HFF-Myc (cell line): Measurements from ENCODE around the gene DLGAP1.

Experiments
- DNase-seq: peaks from one replicate; pipeline ENCODE4 v3.0.0-alpha.2; 2011; ENCODE audit warnings: low read depth; ENCODE audit errors: extremely low read depth
- H3K4me3 ChIP-seq: replicated peaks from 2 replicates; pipeline ENCODE4 v1.5.1; 2011; ENCODE audit warnings: low read depth, mild to moderate bottlenecking, control low read depth, low read length
- TF ChIP-seq, protein P1 (sequence below): IDR thresholded peaks from 2 replicates; pipeline ENCODE4 v1.5.1; 2012; ENCODE audit warnings: mild to moderate bottlenecking, low read depth, low read length, control low read depth; ENCODE audit errors: missing control alignments

DLGAP1 gene

DNA sequence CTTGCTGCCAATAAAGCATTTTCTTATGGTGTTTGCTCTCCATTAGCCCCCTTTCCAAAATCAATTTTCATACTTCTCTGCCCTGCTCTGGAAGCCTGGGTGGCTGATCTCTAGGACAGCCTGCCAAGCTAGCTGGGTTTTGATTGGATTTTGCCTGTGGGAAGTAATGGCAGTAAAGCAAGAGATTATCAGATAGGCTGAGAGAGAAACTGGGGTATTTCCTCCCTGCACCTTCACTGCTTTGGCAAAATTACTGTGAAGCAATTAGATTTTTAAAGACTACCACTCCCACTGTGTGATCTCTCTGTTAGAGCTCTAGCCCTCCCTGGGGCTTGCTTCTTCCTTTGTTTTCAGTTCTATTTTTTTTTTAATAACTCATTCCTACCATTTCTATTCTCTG lies 223.8 kb downstream of the DLGAP1 start:
- DNase-seq = no peak
- no peak overlapping the region for H3K4me3 ChIP-seq

DNA sequence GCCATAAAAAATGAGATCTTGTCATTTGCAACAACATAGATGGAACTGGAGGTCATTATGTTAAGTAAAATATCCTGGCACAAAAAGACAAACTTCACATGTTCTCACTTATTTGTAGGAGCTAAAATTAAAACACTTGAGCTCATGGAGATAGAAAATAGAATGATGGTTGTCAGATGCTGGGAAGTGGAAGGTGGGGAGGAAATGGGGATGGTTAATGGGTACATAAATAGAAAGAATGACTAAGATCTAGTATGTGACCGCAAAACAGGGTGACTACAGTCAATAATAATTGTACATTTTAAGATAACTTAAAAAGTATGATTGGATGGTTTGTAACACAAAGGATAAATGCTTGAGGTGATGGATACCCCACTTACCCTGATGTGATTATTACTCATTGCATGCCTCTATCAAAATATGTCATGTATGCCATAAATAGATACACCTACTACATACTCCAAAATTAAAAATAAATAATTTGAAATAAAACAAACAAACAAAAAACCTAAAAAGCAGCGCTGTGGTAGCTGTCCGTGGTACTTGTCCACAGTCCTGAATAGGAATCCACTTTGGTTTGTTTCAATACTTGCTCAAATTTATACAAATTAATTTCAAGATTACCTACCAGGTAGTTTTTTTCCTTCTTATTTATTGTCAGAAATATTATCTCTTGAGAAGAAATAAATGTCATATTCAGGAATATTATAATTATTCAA lies 224.5 kb downstream of the DLGAP1 start:
- no peak overlapping the region for H3K4me3 ChIP-seq
- TF ChIP-seq, protein P1, sequence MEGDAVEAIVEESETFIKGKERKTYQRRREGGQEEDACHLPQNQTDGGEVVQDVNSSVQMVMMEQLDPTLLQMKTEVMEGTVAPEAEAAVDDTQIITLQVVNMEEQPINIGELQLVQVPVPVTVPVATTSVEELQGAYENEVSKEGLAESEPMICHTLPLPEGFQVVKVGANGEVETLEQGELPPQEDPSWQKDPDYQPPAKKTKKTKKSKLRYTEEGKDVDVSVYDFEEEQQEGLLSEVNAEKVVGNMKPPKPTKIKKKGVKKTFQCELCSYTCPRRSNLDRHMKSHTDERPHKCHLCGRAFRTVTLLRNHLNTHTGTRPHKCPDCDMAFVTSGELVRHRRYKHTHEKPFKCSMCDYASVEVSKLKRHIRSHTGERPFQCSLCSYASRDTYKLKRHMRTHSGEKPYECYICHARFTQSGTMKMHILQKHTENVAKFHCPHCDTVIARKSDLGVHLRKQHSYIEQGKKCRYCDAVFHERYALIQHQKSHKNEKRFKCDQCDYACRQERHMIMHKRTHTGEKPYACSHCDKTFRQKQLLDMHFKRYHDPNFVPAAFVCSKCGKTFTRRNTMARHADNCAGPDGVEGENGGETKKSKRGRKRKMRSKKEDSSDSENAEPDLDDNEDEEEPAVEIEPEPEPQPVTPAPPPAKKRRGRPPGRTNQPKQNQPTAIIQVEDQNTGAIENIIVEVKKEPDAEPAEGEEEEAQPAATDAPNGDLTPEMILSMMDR = no peak
- DNase-seq = no peak

More for the DNA sequence above, 223.8 kb downstream of the DLGAP1 start:
- TF ChIP-seq, protein P1 = no peak

DNA sequence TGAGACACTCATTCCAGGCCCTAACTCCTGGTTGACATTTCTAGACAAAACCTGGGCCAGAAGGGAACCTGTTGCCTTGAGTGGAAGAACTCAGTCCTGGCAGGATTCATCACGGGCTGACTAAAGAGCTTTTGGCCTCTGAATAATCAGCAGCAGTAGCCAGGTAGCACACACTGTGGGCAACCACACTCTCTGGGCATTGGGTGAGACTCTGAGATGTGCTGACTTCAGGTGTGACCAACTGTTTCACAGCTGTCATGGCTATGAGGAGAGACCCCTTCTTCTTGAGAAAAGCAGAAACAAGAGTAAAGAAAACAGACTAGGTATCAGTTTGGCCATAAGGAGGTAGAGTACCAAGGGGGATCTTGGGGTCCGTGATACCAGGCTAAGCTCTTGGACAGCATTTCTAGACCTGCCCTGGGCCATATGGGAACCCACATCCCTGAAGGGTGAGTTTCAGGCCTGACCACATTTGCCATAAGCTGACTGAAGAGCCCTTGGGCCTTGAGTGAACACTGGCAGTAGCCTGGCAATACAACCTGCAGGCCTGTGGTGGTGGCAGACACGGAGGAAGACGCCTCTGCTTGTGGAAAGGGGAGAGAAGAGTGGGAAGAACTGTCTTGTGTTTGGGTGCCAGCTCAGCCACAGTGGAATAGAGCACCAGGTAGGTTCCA lies 230.9 kb downstream of the DLGAP1 start:
- TF ChIP-seq, protein P1 = no peak
- H3K4me3 ChIP-seq = no peak overlapping the region
- no peak for DNase-seq

DNA sequence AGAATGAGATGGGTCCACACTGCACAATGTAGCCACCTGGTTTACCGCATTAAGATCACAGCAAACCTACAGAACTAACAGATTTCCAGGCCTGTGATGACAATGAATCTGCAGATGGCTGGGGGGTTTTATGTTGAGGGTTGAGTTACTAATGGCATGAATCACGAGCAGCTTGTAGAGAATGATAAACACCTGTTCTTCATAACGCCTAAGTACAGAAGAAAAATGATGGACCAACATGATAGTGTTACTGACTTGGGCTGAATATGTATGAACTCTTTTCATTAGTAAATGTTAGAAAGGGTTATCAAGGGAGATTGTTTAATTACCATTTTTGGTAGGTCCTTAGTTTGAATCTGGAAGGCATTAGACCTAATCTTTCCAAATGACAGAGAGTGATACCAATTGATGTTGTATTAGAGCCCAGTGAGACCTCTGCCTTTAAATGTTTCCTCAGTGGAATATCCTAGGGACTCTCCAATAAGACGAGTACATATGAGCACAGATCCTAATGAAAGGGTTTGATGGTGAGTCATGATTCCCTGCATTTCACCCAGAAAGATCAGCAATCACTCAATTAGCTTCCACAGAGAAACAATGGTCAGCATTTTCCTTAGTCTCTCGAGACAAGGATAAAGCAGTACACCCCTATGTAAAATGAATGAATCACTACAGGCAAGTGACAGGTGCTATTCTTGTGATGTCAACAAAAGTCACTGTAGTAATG lies 243.8 kb downstream of the DLGAP1 start:
- no peak for DNase-seq
- TF ChIP-seq, protein P1 = no peak

DNA sequence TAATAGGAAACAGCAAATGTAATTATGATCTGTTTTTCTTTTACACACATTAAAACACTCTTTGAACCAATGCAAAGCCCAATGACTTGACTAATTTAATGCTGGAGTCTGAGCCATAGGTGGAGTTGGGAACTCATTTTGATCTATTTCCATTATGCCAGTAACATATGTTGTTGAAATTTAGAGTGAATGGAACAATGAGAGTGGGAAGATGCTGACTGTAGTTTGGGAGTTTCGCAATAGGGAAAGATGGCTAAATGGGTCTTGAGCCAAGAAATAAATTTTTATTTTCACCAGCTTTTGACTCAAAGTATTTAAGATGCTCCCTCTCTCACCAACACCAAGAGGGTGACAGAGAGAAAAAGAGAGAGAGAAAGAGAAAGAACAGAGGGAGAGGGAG lies 246.7 kb downstream of the DLGAP1 start:
- DNase-seq = no peak
- no peak overlapping the region for H3K4me3 ChIP-seq
- TF ChIP-seq, protein P1 = no peak

More for the DNA sequence above, 243.8 kb downstream of the DLGAP1 start:
- H3K4me3 ChIP-seq = no peak overlapping the region

DNA sequence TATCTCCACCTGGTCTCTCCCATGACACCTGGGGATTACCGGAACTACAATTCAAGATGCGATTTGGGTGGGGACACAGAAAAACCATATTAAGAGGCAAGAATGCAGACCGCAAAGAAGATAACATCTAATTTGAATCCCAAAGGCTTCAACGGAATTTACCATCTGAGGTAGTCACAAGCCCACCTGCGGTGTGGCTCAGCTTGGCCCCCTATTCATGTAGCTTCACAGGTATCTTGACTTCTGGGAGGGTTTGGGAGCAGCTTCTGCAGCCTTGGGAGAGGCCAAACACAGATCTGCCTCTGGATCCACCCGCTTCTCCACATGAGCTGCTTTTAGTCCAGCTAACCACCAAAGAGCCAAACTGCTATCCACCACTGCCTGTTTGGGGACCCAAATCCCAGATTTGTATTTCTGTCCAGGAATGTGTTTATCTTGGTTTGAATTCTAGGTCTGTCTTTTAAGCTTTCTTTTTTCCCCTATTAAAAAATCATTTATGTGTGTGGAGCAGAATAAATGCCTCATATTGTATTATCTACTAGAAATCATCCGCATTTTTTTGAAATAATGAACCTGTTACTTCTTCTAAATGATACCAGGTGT lies 247.6 kb downstream of the DLGAP1 start:
- TF ChIP-seq, protein P1 = no peak
- DNase-seq = no peak
- no peak overlapping the region for H3K4me3 ChIP-seq
